Mammary epithelial cell (primary cell): Measurements from ENCODE around the gene CLEC7A.

Experiments used
- CTCF ChIP-seq, 2 donors: IDR thresholded peaks in 1 of 2; conservative IDR thresholded peaks in 1 of 2; 2 replicates each; pipeline ENCODE4 v1.5.1; 2011 to 2012; ENCODE audit warnings: inconsistent platforms in 2 of 2, low read length in 2 of 2, mild to moderate bottlenecking in 2 of 2, control low read depth in 1 of 2, low read depth in 1 of 2; ENCODE audit not compliant: insufficient read depth in 1 of 2; ENCODE audit errors: extremely low read depth in 1 of 2
- EZH2 ChIP-seq: IDR thresholded peaks from 2 replicates; pipeline ENCODE4 v1.6.1; 2012; ENCODE audit warnings: low read length, inconsistent platforms, borderline replicate concordance

- TF ChIP-seq CTCF (conservative IDR thresholded peaks at IDR 0.05 in 1 of 2, IDR thresholded peaks at IDR 0.05 in 1 of 2; ENCODE audit: extremely low read depth in 1 of 2, insufficient read depth in 1 of 2, low read depth in 1 of 2, low read length in 2 of 2): no peak
- no peak for TF ChIP-seq EZH2
Observed at GRCh38 chr12:10167599-10167998, 37.6 kb upstream of the CLEC7A start.
